GM12891 (cell line): ENCODE data around the gene POU6F2.

ENCODE experiments used
- PAX5 ChIP-seq: IDR thresholded peaks from 2 replicates; pipeline ENCODE4 v1.6.1; 2011; ENCODE audit warnings: low read length, moderate library complexity, mild to moderate bottlenecking; ENCODE audit not compliant: insufficient read depth, severe bottlenecking
- POLR2A ChIP-seq: IDR thresholded peaks from 2 replicates; pipeline ENCODE4 v1.6.1; 2011; ENCODE audit warnings: low read depth, low read length, control low read depth
- POLR2AphosphoS5 ChIP-seq: IDR thresholded peaks from 2 replicates; pipeline ENCODE4 v1.6.1; 2011; ENCODE audit warnings: low read depth, low read length, control low read depth
- SPI1 ChIP-seq: IDR thresholded peaks from 2 replicates; pipeline ENCODE4 v1.6.1; 2011; ENCODE audit warnings: low read depth, low read length, control low read depth
- TAF1 ChIP-seq: IDR thresholded peaks from 2 replicates; pipeline ENCODE4 v1.6.1; 2011; ENCODE audit warnings: low read depth, low read length, control low read depth

DNA sequence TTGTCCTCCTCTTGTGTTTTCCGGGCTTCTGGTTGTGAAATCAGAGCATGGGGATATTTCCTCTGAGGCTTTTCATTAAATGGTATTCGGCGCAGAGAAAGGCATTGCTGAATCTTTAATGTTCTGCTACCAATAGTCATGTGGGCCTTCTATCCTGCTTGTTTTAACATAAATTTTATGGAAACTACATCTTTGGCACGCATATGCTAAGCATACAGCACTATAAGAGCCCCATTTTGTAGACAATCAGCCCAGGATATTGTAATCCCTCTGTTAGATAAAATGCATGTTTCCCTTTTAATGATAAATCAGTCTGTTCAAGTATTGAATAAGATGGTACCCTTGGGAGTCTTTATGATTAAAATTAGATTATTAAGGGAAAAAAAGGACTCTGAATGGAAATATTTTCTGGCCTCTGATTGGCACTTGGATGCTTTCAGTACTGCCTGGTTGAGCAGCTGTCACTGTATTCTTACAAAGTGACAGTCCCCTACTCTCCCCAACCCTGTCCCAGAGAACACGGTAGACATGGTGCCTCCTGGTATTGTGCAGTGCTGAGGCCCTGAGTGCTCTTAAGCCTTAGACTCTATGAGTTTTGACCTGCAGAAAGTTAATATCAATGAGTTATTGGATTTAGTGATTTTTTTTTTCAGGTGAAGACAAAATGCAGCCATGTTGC lies 256.3 kb downstream of the POU6F2 start:
- TF ChIP-seq POLR2AphosphoS5 (no peak), POLR2A (no peak), TAF1 (no peak), PAX5 (no peak), SPI1 (no peak)
